Retinal pigment epithelial cell (primary cell): ENCODE data around the gene NFYC.

Experiments
- DNase-seq: peaks from one replicate; pipeline ENCODE4 v3.0.0-alpha.2; 2010; ENCODE audit warnings: low read depth
- H3K4me3 ChIP-seq: 2 replicates; pipeline ENCODE4 v1.5.1; 2011; ENCODE audit warnings: mild to moderate bottlenecking, low read length, control low read depth, moderate library complexity
- TF ChIP-seq, protein P1 (sequence below): conservative IDR thresholded peaks from 2 replicates; pipeline ENCODE4 v1.5.1; 2011; ENCODE audit warnings: low read depth, low read length, control low read depth, inconsistent platforms

The NFYC gene

DNA sequence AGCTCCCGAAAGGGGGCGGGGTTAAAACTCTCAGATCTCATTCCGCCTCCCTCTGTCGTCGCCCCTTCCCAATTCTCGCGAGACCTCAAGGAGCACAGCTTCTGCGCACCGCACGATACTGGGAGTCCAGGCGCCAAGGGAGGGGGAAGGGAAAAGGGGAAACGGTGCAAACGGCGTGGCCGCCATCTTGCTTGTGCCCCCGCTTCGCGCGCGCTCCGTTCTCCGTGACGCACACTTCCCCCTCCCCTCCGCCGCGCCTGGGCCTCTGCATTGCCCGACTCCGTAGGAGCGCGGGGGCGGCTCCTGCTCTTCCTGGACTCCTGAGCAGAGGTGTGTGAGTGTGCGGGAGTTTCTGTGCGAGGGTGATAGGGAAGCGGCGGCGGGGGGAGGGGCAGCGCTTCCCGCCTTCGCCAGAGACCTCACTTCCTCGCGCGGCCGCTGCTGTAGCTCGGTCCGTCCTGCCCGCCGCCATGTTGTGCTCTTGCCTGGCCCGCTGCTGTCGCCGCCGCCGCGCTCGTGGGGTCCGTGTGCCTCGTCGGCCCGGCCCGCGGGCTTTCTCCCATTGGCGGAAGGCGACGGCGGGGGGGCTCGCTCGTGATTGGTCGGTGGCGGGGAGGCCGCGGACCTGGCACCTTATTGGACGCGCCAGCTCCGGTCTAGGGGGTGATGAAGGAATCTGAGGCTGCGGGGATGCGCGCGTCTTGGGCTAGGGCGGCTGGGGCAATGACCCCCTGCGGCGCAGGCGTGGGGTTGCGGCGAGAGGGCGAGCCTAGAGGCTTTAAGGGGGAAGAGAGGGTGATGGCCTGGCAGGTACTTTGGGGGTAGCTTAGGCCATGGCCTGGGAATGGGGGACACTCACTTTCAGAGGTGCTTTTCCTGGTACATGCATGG is at the start of gene NFYC:
Gene NFYC, plus strand, starts transcription at position 167 of the 891 bp plus-strand sequence. CDS start 47,140 bp downstream, outside the sequence.
- H3K4me3 ChIP-seq: peak within 1 kb of the TSS; percentile 79
- TF ChIP-seq, protein P1, sequence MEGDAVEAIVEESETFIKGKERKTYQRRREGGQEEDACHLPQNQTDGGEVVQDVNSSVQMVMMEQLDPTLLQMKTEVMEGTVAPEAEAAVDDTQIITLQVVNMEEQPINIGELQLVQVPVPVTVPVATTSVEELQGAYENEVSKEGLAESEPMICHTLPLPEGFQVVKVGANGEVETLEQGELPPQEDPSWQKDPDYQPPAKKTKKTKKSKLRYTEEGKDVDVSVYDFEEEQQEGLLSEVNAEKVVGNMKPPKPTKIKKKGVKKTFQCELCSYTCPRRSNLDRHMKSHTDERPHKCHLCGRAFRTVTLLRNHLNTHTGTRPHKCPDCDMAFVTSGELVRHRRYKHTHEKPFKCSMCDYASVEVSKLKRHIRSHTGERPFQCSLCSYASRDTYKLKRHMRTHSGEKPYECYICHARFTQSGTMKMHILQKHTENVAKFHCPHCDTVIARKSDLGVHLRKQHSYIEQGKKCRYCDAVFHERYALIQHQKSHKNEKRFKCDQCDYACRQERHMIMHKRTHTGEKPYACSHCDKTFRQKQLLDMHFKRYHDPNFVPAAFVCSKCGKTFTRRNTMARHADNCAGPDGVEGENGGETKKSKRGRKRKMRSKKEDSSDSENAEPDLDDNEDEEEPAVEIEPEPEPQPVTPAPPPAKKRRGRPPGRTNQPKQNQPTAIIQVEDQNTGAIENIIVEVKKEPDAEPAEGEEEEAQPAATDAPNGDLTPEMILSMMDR: no peak
- peak; percentile 92 for DNase-seq

DNA sequence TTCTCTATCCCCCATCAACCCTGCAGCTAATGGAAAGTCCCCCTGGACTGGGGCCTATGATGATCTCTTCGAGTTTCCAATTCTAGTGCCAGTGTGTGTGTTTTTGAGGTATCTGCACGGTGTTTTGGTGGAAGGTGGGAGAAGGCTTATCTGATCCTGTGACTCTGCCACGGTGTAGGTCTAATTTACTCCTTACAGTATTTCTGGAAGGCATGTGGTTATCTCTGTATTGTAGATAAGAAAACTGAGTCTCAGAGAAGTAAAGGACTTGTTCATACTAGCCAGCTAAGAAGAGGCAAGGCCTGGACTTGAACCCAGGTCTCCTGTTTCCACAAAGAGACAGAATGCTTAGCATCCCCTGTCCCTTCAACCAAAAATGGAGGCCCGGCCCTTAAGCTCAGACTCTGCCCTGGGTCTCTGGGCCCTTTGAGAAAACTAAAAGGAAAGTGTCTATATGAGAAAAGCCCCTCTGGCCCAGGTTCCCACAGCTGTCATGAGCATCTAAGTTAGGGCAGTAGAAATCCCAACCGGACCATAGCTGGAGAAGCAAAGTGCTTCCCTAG is 46.3 kb upstream of the NFYC start:
- no peak overlapping the region for H3K4me3 ChIP-seq
- TF ChIP-seq, protein P1: no peak
- no peak for DNase-seq

DNA sequence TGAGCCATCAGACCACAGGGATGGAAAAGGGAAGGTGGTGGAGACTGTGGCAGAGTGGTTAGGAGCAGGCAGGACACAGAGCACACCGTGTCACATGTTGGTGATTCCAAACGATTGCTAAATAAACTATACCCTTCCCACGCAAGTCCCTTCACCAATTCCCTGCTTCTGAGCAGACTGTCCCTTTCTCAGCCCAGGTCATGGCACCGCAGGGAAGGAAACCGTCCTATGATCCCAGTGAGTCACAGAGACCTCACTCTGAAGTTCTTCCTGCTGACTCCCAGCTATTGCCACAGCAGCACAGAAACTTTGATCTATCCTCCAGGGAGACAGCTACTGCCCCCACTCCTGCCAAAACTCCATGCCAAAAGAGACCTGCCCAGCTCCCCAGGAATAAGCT is 45.2 kb upstream of the NFYC start:
- TF ChIP-seq, protein P1: no peak
- DNase-seq: no peak
- no peak overlapping the region for H3K4me3 ChIP-seq

DNA sequence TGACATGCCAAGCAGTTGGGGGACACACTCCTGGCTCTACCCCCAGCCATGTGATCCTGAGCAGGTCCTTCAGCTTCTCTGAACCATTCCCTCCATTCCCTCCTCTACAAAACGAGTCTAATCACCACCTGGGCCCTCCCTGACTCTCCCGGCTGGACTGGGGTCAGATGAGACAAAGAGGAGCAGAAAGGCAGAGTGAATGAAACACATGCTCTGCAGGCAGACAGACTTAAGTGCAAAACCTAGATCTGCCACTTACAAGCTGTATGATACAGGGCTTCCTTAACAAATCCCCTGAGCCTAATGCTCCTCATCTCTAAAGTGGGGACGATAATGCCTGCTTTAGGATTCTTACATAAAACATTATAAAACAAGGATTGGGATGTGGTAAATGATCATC is 43.3 kb upstream of the NFYC start:
- TF ChIP-seq, protein P1: no peak
- no peak for DNase-seq
- H3K4me3 ChIP-seq: no peak overlapping the region

DNA sequence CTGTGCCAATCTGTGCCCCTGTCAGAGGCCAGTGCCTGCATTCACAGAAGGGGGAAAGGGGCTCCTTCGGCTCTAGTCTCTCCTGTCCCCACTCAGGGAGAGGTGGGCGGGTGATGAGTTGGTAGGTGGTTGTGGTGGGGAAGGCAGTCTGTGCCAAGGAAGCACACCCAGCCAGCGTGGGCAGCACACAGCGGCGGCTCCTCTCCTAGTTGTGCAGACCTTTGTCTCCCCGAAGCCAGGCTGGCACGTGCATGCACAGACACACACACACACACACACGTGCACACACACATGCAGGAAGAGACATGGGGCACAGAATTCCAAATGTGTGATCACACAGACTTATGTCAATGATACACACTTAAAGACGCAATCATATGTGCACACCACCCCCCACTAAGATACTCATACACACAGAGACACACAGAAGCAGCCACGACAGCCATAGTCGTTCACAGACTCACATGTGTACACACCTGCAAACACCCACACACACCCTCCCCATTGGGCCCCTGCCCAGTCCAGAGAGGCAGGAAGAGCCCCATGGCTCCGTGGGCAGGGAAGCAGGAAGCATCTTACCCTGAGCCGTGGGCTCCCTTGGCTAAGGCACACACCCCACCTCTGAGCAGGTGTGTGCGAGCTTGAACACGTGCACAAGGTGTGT is 42.4 kb upstream of the NFYC start:
- DNase-seq: no peak
- no peak overlapping the region for H3K4me3 ChIP-seq
- TF ChIP-seq, protein P1: no peak

DNA sequence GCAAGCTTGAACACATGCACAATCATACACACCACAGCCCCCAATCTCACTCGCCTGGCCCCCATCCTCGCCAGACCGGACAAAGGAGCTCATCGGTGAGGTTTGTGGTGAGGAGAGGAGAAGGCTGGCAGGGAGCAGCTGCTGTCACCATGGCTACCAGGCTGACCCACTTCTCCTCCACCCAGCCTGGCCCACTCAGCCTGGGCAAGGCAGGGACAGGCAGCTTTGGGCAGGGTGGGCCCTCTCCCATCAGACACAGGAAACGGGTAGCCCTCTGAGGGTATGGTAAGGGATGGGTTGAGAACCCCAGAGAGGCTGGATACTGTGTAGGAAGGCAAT is 41.9 kb upstream of the NFYC start:
- TF ChIP-seq, protein P1: no peak
- no peak for DNase-seq
- H3K4me3 ChIP-seq: no peak overlapping the region
